SW480 (cell line): ENCODE data around the gene IFT27.

ENCODE experiments used
- DNase-seq: peaks from one replicate; pipeline ENCODE4 v3.0.0-alpha.2; 2016; ENCODE audit warnings: low spot score

IFT27 gene

DNA sequence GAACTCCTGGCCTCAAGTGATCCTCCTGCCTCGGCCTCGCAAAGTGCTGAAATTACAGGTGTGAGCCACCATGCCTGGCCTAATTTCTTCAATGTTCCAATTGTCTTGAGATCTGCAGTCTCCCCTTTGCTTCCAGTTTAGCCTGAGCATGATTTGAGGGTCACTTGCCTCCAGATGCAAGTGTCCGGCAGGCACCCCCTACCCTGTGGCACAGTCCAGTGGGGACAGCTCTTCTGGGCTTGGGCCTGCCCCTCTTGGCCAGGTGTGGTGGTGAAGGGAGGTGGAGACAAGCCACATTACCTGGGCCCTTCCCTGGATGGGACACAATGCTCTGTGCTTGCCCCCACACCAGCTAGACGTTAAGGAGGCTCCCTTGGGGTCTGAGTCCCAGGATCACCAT is 51.1 kb downstream of the IFT27 start:
- DNase-seq: no peak

DNA sequence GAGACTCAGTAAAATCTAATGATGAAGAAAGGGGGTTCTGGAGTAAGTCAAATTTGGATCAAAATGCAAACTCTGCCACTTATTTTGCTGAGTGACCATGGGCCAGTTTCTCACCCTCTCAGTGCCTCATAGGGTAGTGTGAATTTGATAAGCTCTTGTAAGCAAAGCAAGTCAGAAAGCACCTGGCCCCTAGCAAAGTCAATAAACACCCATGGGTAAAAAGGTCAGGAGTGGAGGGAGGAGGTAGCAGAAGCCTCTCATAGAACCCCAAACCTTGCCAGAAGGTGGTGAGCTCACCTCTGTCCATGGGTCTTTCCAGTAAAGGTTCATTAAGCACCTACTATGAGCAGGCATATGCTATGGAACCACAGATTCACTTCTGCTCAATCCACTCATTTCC is 53.9 kb downstream of the IFT27 start:
- no peak for DNase-seq

DNA sequence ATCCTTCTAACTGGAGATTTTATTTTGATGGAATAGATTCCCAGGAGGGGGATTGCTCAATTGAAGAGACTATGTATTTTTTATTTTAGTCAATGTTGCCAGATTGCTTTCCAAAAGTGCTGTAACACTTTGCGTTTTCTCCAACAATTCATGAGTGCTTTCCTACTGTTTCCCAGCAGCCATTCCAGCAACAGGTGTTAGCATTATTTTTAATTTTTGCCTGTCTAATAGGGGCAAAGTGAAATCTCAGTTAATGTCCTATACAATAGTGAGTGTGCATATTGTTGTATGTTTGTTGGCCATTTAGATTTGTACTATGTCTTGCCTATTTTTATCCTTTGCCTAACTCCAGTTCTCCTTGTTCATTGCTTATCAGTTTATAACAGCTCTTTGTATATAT is 60.3 kb downstream of the IFT27 start:
- no peak for DNase-seq

DNA sequence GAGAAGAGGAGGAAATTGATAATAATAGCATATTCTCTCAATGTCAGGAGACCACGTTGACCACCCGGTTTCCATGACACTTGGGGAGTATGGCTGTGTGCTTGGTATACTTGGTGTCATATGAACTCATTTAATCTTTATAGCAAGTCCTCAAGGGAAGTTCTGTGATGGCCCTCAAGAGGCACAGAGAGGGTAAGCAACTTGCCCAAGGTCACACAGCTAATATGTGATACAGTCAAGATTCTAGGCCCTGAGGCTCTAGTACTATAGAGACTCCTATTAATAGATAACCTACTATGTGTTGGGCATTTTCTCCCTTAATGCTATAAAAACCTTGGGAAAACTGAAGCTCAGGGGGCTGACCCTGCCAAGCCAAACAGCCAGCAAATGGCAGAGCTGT is 61.8 kb downstream of the IFT27 start:
- DNase-seq: no peak

DNA sequence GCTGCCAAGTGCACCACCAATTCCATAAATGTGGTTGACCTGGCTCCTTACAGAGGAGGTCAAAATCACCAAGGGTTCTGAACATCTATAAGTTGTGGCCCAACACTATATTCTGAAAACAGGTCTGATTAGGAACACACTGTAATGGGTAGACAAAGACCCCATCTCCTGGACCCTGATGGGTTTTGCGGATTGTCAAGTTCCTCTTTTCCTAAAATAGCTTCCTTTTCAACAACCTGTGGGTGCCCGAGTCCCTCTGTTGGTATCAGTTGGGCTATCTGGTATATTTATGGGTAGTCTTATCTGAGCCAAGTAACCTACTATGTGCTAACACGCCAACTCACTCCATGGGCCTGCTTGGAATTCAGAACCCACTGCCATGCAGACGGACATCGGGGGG is 62.5 kb downstream of the IFT27 start:
- no peak for DNase-seq
